ENCODE results near the gene ATP6V1G3.
"Not testable (repeated sequence)": the region's sequence is repeated elsewhere in the genome, so short reads cannot be mapped to it uniquely, and the experiment has no call there.

Gene ATP6V1G3

GRCh38 chr1:198540580-198540979 is at the start of gene ATP6V1G3:
Gene ATP6V1G3 (minus strand): TSS chr1:198540680. CDS start chr1:198540650, 30 bp downstream.
- in situ Hi-C loops (cut with MboI; ENCODE audit: low sequenced_read_pairs) = no loop called here

DNA sequence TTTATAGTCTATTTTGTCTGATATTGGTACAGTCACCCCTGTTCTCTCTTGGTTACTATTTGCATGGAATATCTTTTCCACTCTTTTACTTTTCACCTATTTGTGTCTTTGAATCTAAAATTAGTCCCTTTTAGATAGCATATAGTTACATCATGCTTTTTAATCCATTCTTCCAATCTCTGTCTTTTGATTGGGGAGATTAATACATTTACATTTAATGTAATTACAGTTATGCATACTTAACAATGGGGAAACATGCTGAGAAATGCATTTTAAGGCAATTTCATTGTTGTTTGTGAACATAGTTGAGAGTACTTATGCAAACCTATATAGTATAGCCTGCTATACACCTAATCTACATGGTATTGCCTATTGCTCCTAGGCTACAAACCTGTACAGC is 48.4 kb upstream of the ATP6V1G3 start:
- in situ Hi-C loops (cut with MboI; ENCODE audit: low sequenced_read_pairs) = no loop called here

GRCh38 chr1:198584163-198584562 is 43.7 kb upstream of the ATP6V1G3 start:
- in situ Hi-C loops (cut with MboI; ENCODE audit: low sequenced_read_pairs) = no loop called here

DNA sequence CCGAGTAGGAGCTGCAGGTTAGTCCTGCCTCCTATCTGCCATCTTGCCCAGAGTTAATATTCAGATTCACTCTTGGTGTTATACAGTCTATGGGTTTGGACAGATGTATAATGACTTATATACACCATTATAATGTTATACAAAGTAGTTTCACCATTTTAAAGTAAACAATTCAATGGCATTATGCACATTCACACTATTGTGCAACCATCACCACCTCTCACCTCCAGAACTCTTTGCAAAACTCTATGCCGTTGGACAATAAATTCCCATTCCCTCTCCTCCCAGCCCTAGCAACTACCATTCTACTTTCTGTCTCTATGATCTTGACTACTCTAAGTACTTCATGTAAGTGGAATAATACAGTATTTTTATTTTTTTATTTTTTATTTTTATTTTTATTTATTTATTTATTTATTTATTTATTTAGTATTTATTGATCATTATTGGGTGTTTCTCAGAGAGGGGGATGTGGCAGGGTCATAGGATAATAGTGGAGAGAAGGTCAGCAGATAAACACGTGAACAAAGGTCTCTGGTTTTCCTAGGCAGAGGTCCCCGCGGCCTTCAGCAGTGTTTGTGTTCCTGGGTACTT is 42.8 kb upstream of the ATP6V1G3 start:
- in situ Hi-C loops (cut with MboI; ENCODE audit: low sequenced_read_pairs) = not testable (repeated sequence)

DNA sequence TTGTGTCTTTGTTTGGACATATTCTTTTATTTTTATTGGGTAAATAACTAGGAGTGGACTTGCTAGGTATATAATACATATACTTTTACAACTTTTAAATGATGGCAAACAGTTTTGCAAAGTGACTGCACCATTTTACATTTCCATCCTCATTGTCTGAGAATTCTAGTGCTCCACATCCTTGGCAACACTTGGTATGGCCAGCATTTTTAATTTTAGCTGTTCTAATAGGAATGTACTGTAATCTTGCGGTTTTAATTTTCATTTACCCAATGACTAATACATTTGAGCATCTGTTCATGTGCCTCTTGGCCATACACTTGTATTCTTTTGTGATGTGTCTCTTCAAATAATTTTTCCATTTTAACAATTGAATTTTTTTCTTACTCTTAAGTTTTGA is 37.0 kb upstream of the ATP6V1G3 start:
- in situ Hi-C loops (cut with MboI; ENCODE audit: low sequenced_read_pairs) = no loop called here

- in situ Hi-C loops (cut with MboI; ENCODE audit: low sequenced_read_pairs) = no loop called here
These were observed 35.5 kb upstream of the ATP6V1G3 start for GRCh38 chr1:198575798-198576641.

DNA sequence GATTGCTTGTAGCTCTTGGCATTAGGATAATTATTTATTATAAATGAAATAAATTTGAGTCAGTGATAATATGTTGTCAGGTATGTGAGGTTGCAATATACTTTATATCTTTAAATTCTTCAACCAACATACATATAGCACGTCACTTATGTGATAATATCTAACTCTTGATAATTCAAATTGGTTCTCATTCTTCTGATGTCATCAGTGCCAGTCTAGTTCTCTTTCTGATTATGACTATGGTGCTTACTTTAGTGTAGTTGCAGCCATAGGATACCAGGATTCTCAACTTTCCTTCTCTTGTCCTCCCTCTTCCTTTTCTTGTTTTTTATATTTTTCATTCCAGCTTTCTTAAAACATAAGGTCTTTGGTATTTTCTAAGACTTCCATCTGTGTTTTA is 34.8 kb upstream of the ATP6V1G3 start:
- in situ Hi-C loops (cut with MboI; ENCODE audit: low sequenced_read_pairs) = no loop called here

GRCh38 chr1:198574325-198574724 is 33.8 kb upstream of the ATP6V1G3 start:
- in situ Hi-C loops (cut with MboI; ENCODE audit: low sequenced_read_pairs) = no loop called here

DNA sequence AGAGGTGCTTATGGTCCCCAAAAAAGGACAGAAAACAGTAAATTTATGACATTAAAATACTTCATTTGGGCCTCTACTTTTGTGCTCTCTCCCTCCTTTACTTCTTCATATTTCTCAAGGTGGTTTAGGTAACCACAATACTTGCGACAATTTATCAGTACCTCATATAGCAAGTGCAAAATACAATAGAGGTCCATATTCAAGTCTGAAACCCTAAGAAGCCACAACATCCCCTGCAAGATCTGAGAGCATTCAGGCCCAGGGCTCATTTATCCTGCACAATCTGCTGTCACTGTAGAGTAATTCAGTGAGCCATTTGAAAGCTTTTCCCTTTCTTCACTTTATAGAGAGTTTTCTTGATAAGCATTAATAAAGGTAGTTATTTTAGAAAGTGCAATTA is 24.2 kb upstream of the ATP6V1G3 start:
- in situ Hi-C loops (cut with MboI; ENCODE audit: low sequenced_read_pairs) = no loop called here

GRCh38 chr1:198564157-198564556 is 23.7 kb upstream of the ATP6V1G3 start:
- in situ Hi-C loops (cut with MboI; ENCODE audit: low sequenced_read_pairs) = no loop called here

DNA sequence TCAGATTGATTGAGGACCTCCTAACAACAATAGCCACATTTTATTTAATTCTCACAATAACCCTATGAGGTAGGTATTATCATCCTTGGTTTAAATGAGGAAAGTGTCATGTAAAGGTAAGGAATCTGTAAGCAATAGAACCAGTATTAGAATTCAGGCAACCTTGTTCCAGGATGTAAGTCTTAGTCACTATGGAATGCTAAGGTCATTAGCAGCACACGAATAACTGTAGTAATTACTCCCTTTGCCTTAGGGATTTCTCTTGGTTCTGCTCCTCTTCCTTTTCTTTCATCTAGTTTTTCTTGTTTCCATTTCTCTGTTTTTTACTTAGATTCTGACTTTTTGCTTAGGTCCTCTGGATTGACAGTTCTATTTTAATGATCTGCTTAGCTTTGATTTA is 23.1 kb upstream of the ATP6V1G3 start:
- in situ Hi-C loops (cut with MboI; ENCODE audit: low sequenced_read_pairs) = no loop called here

DNA sequence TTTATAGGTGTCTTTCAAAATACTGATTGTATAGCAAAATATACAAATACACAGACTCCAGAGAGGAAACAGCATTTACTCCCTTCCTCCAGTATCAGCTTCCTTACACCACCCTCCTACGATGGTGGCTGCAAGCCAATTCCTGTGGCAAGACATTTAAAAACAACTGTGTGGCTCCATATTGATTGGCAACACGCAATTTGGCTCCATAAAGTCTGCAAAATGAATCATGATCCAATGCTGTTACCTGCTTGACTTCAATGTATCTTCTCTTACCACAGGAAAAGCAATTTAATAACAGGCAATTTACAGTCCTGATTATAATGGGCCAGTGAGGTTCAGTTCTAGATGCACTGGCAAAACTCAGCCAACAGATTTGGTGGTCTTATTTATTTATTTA is 19.7 kb upstream of the ATP6V1G3 start:
- in situ Hi-C loops (cut with MboI; ENCODE audit: low sequenced_read_pairs) = no loop called here

- in situ Hi-C loops (cut with MboI; ENCODE audit: low sequenced_read_pairs) = no loop called here
These were observed 18.9 kb upstream of the ATP6V1G3 start for GRCh38 chr1:198559362-198559761.

- in situ Hi-C loops (cut with MboI; ENCODE audit: low sequenced_read_pairs) = no loop called here
These were observed 17.9 kb upstream of the ATP6V1G3 start for GRCh38 chr1:198558402-198558801.

GRCh38 chr1:198556971-198557370 is 16.5 kb upstream of the ATP6V1G3 start:
- in situ Hi-C loops (cut with MboI; ENCODE audit: low sequenced_read_pairs) = no loop called here

DNA sequence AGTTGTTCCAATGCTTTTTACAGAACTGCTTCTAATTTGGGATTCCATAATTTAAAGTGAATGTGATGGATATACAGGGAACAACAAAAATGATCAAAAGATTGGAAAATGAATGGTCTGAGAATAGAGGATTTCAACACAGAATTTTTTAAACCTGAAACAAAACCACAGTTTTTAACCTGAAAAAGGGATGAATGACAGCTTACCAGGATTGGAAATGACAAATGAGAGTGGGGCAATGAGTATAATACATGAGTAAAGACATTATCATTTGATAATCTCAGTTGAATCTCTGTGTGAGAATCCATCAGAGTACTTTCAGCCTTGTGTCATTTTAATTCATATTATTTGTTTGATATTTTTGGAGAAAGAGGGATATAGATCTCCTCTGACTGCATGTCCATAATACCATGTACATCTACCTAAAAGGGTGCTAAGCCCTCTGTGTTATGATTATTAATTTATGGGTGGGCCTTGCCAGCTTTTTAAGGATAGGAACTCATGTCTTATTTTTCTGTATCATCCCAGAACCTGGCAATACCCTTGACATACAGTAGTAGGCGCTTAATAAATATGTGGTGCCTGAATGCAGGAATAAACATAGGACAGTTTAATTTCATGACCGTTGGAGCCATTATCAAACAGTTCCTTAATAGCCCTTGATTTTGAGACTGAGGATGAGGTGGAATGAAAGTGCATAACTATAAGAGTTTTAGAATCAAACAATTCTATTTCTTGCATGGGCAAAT is 12.4 kb upstream of the ATP6V1G3 start:
- in situ Hi-C loops (cut with MboI; ENCODE audit: low sequenced_read_pairs) = no loop called here

DNA sequence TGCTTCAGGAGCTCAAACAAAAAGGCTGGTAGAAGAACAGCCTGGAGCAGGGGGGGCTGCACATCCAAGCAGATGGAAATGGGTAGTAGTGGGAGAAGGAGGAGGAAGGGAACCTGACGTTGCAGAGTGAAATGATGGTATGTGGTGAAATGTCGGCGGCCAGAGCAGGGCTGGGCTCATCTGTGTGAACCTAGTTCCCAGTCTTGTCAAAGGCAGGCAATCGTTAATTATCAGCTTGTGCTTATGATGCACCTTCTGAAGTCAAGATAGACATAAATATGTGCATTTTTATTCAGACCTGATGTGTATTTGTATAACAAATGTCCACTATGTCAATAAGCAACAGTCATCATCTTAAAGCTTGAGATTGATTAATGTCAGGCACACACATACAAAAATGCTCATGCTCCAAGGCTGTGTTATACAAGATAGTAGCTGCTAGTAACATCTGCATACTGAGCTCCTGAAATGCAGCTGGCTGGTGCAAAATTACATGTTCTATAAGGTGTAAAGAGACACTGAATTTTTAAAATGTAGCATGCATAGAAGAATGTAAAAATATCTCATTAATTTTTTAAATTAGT is 10.6 kb upstream of the ATP6V1G3 start:
- in situ Hi-C loops (cut with MboI; ENCODE audit: low sequenced_read_pairs) = no loop called here

GRCh38 chr1:198549866-198550265 is 9.4 kb upstream of the ATP6V1G3 start:
- in situ Hi-C loops (cut with MboI; ENCODE audit: low sequenced_read_pairs) = no loop called here

DNA sequence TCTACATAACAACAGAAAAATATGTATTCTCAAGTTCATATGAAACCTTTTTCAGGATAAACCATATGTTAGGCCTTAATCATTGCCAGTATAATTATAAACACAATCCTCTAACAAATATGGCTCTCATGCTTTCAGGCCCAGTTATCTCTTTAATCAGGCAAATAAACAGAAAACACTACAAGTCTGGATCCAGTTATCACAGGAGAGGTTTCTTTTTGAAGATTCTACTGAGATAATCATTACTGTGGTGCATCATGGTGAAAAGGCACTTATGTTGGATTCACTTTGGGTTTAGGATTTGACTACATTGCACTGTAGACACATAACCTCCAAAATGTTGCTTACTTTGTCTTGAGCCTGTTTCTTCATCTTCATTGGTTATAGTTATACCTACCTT is 8.4 kb upstream of the ATP6V1G3 start:
- in situ Hi-C loops (cut with MboI; ENCODE audit: low sequenced_read_pairs) = no loop called here

DNA sequence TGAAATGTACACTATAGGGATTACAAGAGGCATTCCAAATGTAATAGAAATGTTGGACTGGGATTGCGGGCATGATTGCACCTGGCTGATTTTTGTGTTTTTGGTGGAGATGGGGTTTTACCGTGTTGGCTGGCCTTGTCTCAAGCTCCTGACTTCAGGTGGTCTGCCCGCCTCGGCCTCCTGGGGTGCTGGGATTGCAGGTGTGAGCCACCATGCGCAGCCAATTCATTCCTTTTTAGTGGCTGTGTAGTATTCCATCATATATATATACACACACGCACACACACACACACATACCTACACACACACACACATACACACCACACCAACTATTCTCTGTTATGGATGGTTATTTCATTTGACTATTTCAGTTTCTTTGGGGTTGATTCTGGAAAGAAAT is 4.7 kb upstream of the ATP6V1G3 start:
- in situ Hi-C loops (cut with MboI; ENCODE audit: low sequenced_read_pairs) = no loop called here

DNA sequence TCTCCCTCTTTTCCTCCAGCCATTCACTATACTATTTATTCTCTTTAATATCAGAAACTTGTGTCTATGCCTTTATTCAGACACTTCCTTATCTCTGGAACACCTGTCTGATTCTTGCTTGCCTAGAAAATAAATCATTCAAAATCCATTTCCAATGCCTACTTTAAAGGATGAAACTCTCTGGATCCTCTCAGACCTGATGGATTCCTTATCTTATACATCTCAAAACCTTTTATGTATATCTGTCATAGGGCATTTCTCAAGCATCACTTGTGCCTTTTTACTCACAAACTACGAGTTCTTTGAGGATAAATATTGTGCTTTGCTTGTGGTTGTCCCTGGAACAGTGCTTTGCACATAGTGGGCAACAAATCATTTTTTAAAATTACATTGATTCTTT is 3.8 kb upstream of the ATP6V1G3 start:
- in situ Hi-C loops (cut with MboI; ENCODE audit: low sequenced_read_pairs) = no loop called here

Measured in HL-60/S4 treated with phorbol 12-myristate 13-acetate at 8.2 ng/mL for 4 days and 3 days (cell line).